GM19438 (cell line): ENCODE results near the gene CTSG.
"Not testable (repeated sequence)": the region's sequence is repeated elsewhere in the genome, so short reads cannot be mapped to it uniquely, and the experiment has no call there.

ENCODE experiments used
- ATAC-seq: cut with Tn5 transposase; IDR thresholded peaks from one replicate; pipeline ENCODE4 v1.9.1; 2021; ENCODE audit warnings: low read depth; ENCODE audit not compliant: unreplicated experiment

Gene CTSG, protein sequence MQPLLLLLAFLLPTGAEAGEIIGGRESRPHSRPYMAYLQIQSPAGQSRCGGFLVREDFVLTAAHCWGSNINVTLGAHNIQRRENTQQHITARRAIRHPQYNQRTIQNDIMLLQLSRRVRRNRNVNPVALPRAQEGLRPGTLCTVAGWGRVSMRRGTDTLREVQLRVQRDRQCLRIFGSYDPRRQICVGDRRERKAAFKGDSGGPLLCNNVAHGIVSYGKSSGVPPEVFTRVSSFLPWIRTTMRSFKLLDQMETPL

DNA sequence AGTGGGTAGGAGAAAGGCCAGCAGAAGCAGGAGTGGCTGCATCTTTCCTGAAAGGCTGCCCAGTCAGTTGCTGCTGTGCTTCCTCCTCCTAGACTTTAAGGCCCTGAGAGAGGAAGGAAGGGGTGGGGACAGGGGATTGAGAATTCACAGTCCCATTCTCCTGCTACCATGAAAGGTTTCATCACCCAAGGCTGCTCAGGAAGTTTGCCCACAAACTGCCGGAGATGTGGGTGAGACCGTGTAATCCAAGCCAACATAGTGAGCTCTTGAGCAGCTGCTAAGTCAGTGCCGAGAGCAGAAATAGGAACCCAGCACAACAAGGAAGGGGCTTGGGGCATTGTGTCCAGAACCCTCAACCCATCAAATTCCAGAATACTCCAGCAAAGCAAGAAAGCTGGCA lies at the start of gene CTSG:
Gene CTSG (minus strand): TSS at position 69 of the 400 bp plus-strand sequence. CDS start 27 bp downstream, at position 42.
- no peak for ATAC-seq

DNA sequence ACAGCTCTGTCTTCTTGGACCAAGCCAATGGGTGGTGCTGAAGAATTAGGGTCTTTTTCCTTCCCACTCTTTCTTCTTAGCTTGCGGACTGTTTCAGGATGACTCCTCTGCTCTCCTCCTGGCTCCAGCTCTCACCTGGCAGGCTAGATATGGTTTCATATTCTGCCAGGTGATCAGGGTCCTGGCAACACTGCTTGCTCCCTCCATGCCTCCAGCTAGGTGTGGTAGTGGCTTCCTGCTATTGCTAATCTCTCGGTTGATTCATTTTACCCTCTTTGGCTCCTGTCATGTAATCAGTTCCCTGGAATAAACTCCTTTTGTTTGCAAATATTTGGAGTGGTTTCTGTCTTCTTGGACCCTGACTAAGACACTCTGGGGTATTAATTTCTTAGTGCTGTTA lies 37.7 kb upstream of the CTSG start:
- ATAC-seq, result no peak

DNA sequence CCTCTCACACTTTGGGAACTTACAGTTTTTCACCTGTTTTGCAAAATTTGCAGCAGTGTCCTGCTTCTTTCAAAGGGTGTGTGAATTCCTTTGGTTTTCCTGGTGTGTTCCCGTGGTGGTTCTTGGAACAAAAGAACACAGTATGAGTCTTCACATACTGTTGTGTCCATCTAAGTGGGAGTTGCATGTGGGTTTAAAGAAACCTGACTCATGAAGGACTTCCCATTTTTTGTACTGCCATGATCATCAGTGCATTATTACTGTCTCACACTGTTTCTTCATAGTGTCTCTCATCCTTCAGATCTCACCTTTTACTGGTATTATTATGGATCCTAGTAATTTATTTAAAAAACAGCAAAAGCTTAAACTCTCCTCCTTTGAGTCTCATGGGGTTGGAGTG lies 37.2 kb upstream of the CTSG start:
- no peak for ATAC-seq

DNA sequence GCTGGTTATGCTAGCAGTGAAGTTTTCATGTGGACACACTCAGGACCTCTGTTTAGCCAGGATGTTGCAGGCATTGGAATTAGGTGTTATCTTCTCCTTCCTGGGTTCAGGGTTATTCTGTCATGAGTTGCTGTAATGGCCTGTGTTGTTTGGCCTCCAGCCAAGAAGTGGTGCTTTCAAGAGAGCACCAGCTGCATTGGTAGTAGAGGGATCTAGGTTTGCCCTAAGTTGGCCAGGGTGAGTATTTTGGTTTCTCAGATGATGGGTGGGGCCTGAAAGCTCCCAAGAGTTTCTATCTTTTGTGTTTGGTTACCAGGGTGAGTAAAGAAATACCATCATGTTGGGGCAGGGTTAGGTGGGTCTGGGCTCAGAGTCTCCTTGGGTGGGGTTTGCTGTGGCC lies 36.1 kb upstream of the CTSG start:
- ATAC-seq, result no peak

DNA sequence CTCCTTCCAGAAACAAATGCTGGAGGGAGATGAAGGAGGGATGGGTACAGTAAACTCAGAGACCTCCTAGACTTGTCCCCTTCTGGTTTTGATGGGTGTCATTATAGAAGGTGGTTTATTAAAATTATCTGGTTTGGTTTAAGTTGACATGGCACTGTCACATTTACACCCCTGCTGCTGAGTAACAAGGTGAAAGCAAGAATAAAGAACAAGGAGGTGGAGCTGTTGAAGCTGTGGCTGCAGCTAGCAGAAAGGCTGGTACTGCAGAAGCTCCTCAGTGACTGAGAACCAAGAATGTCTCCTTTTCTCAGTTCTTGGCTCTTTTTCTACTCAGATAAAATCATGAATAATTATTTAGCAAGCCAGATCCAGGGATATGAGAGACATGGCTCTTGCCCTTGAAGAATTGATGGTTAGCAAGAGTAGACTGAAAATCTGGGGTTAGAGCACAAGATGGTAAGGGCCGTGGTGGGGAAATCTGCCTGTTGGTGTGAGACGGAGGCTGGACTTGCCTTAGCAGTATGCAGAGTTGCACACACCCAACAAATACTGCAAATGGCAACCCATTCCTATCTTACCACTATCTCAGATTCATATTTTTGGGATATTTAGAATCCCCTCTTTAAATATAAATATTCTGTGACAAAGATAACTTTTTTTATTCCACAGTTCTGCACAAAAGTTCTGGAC lies 33.8 kb upstream of the CTSG start, which contains the start of gene GZMH:
Gene GZMH (minus strand): TSS at position 31 of the 690 bp plus-strand sequence. CDS start 72 bp downstream, outside the sequence.
- ATAC-seq, result no peak

DNA sequence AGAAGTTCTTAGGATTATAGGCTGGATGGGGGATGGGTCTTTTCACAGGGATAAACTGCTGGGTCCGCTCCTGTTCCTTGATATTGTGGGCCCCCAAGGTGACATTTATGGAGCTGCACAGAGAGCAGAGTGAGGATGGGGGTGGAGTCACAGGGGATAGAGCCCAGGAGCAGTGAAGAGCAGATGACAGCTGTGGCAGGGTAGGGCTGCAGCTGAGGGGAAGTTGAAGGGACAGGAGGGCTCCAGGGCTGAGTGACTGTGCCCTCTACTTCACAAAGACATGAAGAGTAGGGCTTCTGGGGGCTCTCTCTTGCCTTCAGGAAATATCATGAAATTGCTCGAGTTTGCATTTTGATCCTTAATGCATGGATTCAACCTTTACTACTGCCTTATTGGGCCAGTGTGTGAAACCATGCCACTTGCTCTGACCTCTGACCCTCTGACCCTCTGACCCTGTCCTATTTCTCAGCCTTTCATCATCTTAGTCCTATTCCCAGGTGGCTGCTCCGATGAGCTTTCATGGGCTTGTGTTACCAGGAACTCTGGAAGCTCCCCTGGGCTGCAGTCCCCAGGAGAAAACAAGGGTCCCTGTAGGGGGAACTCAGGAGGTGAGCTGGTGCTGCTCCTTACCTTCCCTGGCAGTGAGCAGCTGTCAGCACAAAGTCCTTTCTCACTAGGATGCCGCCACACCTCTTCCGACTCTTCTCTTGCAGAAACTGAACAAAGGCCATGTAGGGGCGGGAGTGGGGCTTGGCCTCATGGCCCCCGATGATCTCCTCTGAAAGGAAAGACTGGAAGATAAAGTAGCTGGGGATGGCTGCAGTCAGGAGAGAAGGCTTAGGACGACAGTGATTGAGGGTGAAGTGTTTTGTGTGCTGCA lies 31.8 kb upstream of the CTSG start:
- no peak for ATAC-seq

DNA sequence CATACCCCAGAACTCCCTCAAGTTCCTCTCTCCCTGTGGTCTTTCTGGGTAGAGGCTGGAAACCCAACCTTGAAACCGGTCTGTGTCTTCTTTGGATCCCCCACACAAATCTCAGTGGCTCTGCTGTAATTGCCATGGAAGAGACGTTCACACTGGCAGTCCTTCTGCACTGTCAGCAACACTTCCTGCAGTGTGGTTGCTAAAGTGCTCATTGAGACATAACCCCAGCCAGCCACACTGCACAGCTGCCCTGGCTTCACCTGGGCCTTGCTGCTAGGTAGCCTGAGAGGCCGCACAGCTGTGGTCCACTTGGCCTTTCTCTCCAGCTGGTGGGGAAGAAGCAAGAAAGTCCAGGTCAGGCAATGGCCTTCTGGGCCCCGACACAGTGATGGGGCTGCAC lies 31.0 kb upstream of the CTSG start:
- no peak for ATAC-seq

DNA sequence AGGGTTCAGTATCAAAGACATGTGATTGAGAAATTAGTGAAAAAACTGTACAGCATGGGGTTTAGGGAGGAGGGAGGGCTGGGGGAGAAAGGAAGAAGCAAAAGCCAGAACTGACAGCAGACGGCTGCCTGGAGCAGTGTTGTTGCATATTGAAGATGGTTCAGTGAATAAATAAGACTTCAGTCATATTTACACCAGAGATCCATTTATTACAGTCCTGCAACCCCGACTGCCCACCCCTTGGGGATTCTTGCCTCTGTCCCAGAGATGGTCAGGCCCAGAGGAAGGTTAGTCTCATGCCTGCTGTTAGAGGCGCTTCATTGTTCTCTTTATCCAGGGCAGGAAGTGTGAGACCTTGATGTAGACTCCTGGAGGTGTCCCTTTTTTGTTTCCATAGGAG lies 30.2 kb upstream of the CTSG start:
- ATAC-seq, result no peak

DNA sequence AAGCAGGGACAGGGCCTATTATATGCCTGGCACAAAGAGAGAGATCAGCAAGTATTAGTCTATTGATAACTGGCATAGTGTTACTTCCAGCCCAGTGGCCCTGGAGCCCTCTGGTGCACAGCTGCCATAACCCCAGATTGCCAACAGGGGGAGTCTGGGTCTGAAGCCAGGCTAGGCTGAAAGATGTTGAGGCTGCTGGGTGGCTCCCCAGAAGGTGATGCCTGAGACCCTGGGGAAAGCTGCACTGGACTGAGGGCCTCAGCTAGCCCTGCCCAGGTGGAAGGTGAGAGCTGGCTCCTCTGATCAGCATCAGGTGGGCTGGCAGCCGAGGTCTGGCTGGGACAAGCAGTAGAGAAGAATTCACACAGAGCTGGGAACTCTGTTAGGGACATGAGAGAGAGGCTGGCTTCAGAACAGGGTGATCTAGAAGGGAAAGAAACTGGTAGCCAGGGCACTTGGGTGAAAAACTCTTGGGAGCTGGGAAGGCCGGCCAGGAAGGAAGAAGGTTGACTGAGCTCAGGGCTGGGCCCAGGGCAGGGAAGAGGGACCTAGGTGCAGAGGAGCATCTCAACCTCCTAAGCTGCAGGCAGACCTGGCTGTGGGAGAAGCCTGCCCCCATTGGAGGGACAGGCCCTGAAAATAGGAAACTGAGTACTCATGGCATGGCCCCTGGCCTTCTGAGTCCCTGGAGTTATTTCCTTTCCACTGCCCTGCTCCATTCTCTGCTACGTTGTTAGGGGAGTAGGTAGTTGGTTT lies 29.6 kb upstream of the CTSG start:
- ATAC-seq, result peak; percentile 89

DNA sequence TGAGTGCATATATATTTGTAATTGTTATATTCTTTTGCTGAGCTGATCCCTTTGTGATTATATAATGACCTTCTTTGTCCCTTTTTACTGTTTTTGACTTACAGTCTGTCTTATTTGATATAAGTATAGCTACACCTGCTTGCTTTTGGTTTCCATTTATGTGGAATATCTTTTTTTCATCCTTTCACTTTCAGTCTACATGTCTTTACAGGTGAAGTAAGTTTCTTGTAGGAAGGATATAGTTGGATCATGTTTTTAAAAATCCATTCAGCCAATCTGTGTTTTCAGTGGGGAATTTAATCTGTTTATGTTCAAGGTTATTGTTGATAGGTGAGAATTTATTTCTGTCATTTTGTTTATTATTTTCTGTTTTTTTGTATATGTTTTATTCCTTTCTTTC lies 21.4 kb upstream of the CTSG start:
- ATAC-seq, result no peak

DNA sequence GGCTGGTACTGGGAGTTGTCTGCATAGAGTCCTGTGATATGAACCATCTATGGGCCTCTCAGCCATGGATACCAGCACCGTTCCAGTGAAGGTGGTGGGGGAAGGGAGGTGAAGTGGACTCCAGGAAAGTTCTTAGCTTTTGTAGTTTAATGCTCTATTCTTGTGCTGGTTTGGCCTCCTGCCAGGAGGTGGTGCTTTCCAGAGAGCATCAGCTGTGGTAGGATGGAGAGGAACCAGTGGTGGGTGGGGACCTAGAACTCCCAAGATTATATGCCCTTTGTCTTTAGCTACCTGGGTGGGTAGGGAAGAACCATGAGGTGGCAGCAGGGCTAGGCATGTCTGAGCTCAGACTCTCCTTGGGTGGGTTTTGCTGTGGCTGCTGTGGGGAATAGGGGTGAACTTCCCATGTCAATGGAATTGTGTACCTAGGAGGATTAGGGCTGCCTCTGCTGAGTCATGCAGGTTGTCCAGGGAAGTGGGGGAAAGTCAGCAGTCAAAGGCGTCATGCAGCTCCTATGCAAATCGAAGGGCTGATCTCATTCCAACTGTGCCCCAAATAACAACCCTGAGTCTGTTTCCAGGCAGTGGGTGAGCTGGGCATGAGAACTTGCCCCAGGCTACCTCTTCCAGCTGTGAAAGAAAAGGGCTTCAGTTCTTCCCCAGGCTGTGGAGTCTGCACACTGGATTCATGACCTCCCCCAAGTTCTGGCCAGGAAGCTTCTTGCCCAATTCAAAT lies 19.2 kb upstream of the CTSG start:
- ATAC-seq, result no peak

DNA sequence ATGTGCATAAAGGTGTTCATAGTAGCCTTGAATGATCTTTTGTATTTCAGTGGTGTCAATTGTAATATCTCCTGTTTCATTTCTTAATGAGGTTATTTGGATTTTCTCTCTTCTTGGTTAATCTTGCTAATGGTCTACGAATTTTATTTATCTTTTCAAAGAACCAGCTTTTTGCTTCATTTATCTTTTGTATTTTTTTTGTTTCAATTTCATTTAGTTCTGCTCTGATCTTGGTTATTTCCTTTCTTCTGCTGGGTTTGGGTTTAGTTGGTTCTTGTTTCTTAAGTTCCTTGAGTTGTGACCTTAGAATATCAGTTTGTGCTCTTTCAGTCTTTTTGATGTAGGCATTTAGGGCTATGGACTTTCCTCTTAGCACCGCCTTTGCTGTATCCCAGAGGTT lies 15.0 kb upstream of the CTSG start:
- ATAC-seq, result not testable (repeated sequence)

DNA sequence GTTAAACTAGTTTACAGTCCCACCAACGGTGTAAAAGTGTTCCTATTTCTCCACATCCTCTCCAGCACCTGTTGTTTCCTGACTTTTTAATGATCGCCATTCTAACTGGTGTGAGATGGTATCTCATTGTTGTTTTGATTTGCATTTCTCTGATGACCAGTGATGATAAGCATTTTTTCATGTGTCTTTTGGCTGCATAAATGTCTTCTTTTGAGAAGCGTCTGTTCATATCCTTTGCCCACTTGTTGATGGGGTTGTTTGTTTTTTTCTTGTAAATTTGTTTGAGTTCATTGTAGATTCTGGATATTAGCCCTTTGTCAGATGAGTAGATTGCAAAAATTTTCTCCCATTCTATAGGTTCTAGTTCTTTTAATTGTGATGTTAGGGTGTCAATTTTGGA lies 8.4 kb upstream of the CTSG start:
- not testable (repeated sequence) for ATAC-seq

DNA sequence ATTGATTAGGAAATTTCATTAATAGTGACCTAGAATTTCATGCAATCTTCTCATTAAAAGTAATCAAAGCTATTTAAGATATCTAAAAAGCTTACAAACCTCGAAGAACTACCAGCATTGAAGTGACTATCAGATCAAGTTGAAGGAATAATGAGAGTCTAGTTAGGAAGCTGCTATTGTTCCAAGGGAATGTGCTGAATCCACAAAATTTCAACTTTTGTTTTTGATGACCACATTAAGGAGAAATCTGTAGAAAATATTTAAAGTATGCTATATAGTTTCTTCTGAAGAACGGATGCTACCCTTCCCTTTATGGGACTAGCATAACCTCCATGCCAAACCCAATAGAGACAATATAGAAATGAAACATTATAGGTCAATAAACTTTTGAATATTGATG lies 2.5 kb upstream of the CTSG start:
- no peak for ATAC-seq

DNA sequence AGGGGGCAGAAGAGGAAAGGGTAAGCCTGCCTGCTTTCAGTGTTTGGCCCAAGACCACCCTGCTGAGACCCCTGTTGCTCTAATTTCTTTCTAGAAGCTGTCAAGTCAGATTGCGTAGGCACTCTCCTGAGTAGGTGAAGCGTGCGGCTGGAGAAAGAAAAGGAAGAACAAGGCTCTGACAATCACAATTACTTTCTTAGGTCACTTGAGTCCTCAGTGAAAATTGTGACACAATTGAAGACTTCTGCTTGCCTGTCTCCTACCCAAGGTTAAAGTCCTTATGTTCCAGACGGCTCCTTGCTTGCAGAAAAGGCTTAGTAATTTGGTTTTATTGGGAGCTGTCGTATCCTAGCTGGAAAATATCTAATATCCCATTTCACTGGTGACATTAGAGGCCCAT lies 721 bp upstream of the CTSG start:
- no peak for ATAC-seq

DNA sequence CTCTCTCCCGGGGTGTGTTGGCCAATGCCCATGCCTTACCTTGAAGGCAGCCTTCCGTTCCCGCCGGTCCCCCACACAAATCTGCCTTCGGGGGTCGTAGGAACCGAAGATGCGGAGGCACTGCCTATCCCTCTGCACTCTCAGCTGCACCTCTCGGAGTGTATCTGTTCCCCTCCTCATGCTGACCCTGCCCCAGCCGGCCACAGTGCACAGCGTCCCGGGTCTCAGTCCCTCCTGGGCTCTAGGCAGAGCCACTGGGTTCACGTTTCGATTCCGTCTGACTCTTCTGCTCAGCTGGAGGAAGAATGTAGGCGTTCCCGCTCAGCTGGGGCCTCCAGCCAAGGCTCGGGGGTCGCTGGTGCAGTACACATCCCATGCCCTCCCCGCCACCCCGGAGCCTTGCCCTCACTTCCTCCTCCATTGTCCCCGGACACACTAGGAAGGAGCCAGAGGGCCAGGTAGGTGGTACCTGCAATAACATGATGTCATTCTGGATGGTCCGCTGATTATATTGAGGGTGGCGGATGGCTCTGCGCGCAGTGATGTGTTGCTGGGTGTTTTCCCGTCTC lies 1.8 kb downstream of the CTSG start:
- no peak for ATAC-seq

DNA sequence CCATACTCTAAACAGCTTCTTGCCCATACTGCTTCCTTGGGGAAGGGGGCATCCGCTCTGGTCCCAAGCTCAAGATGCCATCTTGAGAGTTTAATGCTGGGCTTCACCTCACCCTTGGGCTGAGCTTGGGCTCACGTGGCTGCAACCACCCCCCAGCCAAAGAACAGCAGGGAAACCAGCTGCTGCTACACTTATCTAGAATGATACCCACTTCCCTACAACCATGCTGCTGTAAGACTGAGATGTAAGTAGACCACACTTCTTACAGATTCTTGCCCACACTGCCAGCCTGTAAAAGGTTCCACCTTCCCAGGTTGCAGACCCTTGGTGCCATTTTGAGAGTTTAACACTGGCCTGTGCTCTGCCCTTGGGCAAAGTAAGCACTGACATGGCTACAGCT lies 9.7 kb downstream of the CTSG start:
- ATAC-seq, result no peak

DNA sequence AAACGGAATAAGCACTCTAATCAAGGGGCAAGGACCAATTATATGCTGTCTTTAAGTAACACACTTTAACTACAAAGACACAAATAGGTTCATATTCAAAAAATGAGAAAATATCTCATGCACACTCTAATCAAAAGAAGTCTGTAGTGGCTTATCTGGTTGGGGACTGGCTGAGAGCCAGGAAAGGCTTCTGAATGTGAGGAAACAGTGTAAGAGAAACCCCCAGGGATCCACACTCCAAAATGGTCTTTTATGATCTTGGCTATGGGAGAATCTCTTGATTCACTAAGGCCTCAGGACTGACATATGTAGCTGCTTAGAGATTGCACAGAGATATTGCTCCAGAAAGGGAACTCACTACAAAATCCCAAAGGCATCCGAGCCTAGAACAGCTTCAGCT lies 10.3 kb downstream of the CTSG start:
- no peak for ATAC-seq

DNA sequence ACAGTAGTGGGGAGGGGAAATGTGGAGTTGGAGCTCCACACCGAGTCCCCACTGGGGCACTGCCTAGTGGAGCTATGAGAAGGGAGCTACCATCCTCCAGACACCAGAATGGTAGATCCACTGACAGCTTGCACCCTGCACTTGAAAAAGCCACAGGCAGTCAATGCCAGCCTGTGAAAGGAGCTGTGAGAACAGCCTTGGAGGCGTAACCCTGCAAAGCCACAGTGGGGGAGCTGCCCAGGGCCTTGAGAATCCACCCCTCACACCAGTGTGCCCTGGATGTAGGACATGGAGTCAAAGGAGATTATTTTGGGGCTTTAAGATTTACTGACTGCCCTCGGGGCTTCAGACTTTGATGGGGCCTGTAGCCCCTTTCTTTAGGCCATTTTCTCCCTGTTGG lies 12.5 kb downstream of the CTSG start:
- no peak for ATAC-seq

DNA sequence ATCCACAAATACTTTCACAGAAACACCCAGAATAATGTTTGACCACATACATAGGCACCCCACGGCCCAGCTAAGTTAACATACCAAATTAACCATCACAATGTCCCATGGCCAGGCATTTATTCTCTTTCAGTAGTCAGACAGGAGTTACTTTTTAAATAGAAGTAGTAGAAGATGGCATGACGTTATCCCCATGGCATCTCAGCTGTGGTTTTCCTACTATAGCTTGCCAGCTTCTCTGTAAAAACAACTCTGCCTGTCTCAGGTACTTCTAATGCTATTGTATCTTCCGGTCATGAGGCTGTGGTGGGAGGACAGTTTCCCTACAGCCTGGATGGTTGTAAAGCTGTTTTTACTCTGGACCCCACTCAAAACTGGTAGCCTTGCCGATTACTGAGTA lies 19.3 kb downstream of the CTSG start:
- no peak for ATAC-seq
